Liver (tissue), 3 donors: Measurements from ENCODE around the gene CHST14.

Source experiments
- CTCF ChIP-seq: fragments of 150-350 bp; IDR thresholded peaks from 2 replicates; pipeline ENCODE4 v1.5.1; 2017; ENCODE audit warnings: improper control_type of control experiment, low read depth, low read length; ENCODE audit not compliant: missing input control
- GABPA ChIP-seq, 2 donors: IDR thresholded peaks in 1 of 2; conservative IDR thresholded peaks in 1 of 2; 2 replicates each; pipeline ENCODE4 v1.6.1; 2016; ENCODE audit warnings: antibody characterized with exemption in 2 of 2, mild to moderate bottlenecking in 1 of 2, moderate library complexity in 1 of 2
- HNF4A ChIP-seq, 2 donors: conservative IDR thresholded peaks; 2 replicates each; pipeline ENCODE4 v1.6.1; 2016; ENCODE audit warnings: antibody characterized with exemption in 2 of 2, mild to moderate bottlenecking in 2 of 2
- MAX ChIP-seq: IDR thresholded peaks from 2 replicates; pipeline ENCODE4 v1.6.1; 2016; ENCODE audit warnings: antibody characterized with exemption
- REST ChIP-seq: IDR thresholded peaks from 2 replicates; pipeline ENCODE4 v1.6.1; 2016; ENCODE audit warnings: antibody characterized with exemption, mild to moderate bottlenecking
- SP1 ChIP-seq: IDR thresholded peaks from 2 replicates; pipeline ENCODE4 v1.6.1; 2018; ENCODE audit warnings: antibody characterized with exemption, mild to moderate bottlenecking
- TAF1 ChIP-seq: conservative IDR thresholded peaks from 2 replicates; pipeline ENCODE4 v1.6.1; 2016; ENCODE audit warnings: antibody characterized with exemption, mild to moderate bottlenecking
- donor health status: healthy.
- donor health status: healthy.

- TF ChIP-seq TAF1 (no peak), CTCF (no peak), SP1 (no peak), MAX (no peak), HNF4A (conservative IDR thresholded peaks at IDR 0.05) (no peak), REST (no peak), GABPA (IDR thresholded peaks at IDR 0.05 in 1 of 2, conservative IDR thresholded peaks at IDR 0.05 in 1 of 2) (no peak)
Measured at GRCh38 chr15:40486066-40486770, 15.4 kb downstream of the CHST14 start.
